Measurements from ENCODE around the gene CD59. TPM values are rescaled to one million over a fixed set of nuclear protein-coding genes. Genes with fewer than 3 reads are reported as not detected.

The CD59 gene
- total RNA-seq, 1 experiment from 2014 or later: 170 TPM

- H3K4me2 ChIP-seq (ENCODE audit: low read length): no peak overlapping the region
- 0 out of 2 replicates have a peak overlapping the region, but pooled peaks have one; percentile 5 for H3K27ac ChIP-seq (ENCODE audit: low read length)
- peak; percentile 72 for ATAC-seq
- H3K4me3 ChIP-seq (ENCODE audit: low read length): no peak overlapping the region
- ChIA-PET POLR2A (ENCODE audit: unreplicated experiment) (interaction anchor here (0.6 to 1.1 kb wide), 4 partner anchors 41 to 370 kb away, joined by 3 to 9 read pairs (median 3); partner anchors contain the start of gene C11orf91), CTCF (interaction anchor here (0.5 to 1.5 kb wide), 14 partner anchors 26 to 380 kb away, joined by 3 to 44 read pairs (median 5); partner anchors contain the start of gene C11orf91)
- H3K79me2 ChIP-seq (ENCODE audit: low read length): peaks cover 4% of the 10 kb centered on the region
- no TSS peak for BruUV-seq (replicated peaks)
- peaks cover 9% of the 10 kb centered on the region for H3K4me1 ChIP-seq (ENCODE audit: insufficient read depth, low read length)
- H4K20me1 ChIP-seq (ENCODE audit: low read length): no peaks in the 10 kb centered on the region
- H3K9me2 ChIP-seq (replicated peaks; ENCODE audit: low read length): no peaks in the 10 kb centered on the region
- H3K36me3 ChIP-seq (ENCODE audit: low read depth, low read length): no peaks in the 10 kb centered on the region
- peak; percentile 60 for DNase-seq
- no peaks in the 10 kb centered on the region for H3K27me3 ChIP-seq (ENCODE audit: low read length)
- H3K9me3 ChIP-seq (ENCODE audit: low read length): no peaks in the 10 kb centered on the region
- no peaks in the 10 kb centered on the region for H3F3A ChIP-seq (ENCODE audit: low read length, unreplicated experiment)
- no peak overlapping the region for H3K9ac ChIP-seq (ENCODE audit: low read length)
- no peak for TF ChIP-seq EZH2phosphoT487 (IDR thresholded peaks at IDR 0.05; ENCODE audit: borderline replicate concordance, low read length)
- no peak for TF ChIP-seq EZH2 (IDR thresholded peaks at IDR 0.05; ENCODE audit: low read length, unreplicated experiment)
- TF ChIP-seq, protein P1, sequence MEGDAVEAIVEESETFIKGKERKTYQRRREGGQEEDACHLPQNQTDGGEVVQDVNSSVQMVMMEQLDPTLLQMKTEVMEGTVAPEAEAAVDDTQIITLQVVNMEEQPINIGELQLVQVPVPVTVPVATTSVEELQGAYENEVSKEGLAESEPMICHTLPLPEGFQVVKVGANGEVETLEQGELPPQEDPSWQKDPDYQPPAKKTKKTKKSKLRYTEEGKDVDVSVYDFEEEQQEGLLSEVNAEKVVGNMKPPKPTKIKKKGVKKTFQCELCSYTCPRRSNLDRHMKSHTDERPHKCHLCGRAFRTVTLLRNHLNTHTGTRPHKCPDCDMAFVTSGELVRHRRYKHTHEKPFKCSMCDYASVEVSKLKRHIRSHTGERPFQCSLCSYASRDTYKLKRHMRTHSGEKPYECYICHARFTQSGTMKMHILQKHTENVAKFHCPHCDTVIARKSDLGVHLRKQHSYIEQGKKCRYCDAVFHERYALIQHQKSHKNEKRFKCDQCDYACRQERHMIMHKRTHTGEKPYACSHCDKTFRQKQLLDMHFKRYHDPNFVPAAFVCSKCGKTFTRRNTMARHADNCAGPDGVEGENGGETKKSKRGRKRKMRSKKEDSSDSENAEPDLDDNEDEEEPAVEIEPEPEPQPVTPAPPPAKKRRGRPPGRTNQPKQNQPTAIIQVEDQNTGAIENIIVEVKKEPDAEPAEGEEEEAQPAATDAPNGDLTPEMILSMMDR (conservative IDR thresholded peaks at IDR 0.05; ENCODE audit: low read depth, low read length): peak; percentile 66
- H2AFZ ChIP-seq (ENCODE audit: low read length): no peak overlapping the region
- intact Hi-C loops (cut with micrococcal nuclease): loop anchor here (2.0 to 5.0 kb wide), 2 partner anchors 200 to 378 kb away; no protein-coding TSS in a partner anchor
Observed at GRCh38 chr11:33742249-33742851, 6.1 kb upstream of the CD59 start.

GRCh38 chr11:33741806-33742205 is 5.6 kb upstream of the CD59 start:
- BruUV-seq (replicated peaks): no TSS peak
- H3K36me3 ChIP-seq (ENCODE audit: low read depth, low read length): no peaks in the 10 kb centered on the region
- CTCF ChIA-PET: interaction anchor here (0.6 to 1.5 kb wide), 11 partner anchors 25 to 379 kb away, joined by 3 to 44 read pairs (median 5); partner anchors contain the start of gene C11orf91
- peaks cover 4% of the 10 kb centered on the region for H3K79me2 ChIP-seq (ENCODE audit: low read length)
- TF ChIP-seq EZH2 (IDR thresholded peaks at IDR 0.05; ENCODE audit: low read length, unreplicated experiment): no peak
- TF ChIP-seq, protein P1 (conservative IDR thresholded peaks at IDR 0.05; ENCODE audit: low read depth, low read length): no peak
- TF ChIP-seq EZH2phosphoT487 (IDR thresholded peaks at IDR 0.05; ENCODE audit: borderline replicate concordance, low read length): no peak
- no peak overlapping the region for H3K9ac ChIP-seq (ENCODE audit: low read length)
- no peak overlapping the region for H2AFZ ChIP-seq (ENCODE audit: low read length)
- intact Hi-C loops (cut with micrococcal nuclease): loop anchor here (2.0 to 5.0 kb wide), 2 partner anchors 200 to 377 kb away; no protein-coding TSS in a partner anchor
- no peak for ATAC-seq
- no peaks in the 10 kb centered on the region for H4K20me1 ChIP-seq (ENCODE audit: low read length)
- H3F3A ChIP-seq (ENCODE audit: low read length, unreplicated experiment): no peaks in the 10 kb centered on the region
- POLR2A ChIA-PET (ENCODE audit: unreplicated experiment): interaction anchor here (0.6 to 1.1 kb wide), 3 partner anchors 25 to 63 kb away, joined by 3 to 4 read pairs (median 3); partner anchors contain the start of gene C11orf91
- H3K4me3 ChIP-seq (ENCODE audit: low read length): no peak overlapping the region
- no peaks in the 10 kb centered on the region for H3K9me2 ChIP-seq (replicated peaks; ENCODE audit: low read length)
- no peak for DNase-seq
- no peaks in the 10 kb centered on the region for H3K9me3 ChIP-seq (ENCODE audit: low read length)
- H3K4me1 ChIP-seq (ENCODE audit: insufficient read depth, low read length): peaks cover 15% of the 10 kb centered on the region
- H3K27me3 ChIP-seq (ENCODE audit: low read length): no peaks in the 10 kb centered on the region
- H3K27ac ChIP-seq (ENCODE audit: low read length): 0 out of 2 replicates have a peak overlapping the region, but pooled peaks have one; percentile 5
- no peak overlapping the region for H3K4me2 ChIP-seq (ENCODE audit: low read length)

Measured in PC-3 (cell line).